C4-2B (cell line): ENCODE measurements around the gene PDK1.

ENCODE experiments used
- ZFX ChIP-seq: fragments of 450-650 bp; IDR thresholded peaks from 2 replicates; pipeline ENCODE4 v1.6.1; 2017
- TF ChIP-seq, protein P1 (sequence below): fragments of 450-650 bp; conservative IDR thresholded peaks from 2 replicates; pipeline ENCODE4 v1.5.1; 2017; ENCODE audit warnings: mild to moderate bottlenecking

DNA sequence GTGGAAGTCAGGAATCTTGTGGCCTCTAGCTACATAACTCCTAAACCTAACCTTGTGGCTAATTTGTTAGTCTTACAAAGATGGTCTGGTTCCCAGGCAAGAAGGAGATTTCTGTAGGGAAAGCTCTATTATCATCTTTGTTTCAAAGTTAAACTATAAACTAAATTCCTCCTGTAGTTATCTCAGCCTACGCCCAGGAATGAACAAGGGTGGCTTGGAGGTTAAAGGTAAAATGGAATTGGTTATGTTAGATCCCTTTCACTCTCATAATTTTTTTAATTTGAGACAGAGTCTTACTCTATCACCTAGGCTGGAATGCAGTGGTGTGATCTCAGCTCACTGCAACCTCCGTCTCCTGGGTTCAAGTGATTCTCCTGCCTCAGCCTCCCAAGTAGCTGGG is 24.6 kb upstream of the PDK1 start:
- TF ChIP-seq, protein P1, sequence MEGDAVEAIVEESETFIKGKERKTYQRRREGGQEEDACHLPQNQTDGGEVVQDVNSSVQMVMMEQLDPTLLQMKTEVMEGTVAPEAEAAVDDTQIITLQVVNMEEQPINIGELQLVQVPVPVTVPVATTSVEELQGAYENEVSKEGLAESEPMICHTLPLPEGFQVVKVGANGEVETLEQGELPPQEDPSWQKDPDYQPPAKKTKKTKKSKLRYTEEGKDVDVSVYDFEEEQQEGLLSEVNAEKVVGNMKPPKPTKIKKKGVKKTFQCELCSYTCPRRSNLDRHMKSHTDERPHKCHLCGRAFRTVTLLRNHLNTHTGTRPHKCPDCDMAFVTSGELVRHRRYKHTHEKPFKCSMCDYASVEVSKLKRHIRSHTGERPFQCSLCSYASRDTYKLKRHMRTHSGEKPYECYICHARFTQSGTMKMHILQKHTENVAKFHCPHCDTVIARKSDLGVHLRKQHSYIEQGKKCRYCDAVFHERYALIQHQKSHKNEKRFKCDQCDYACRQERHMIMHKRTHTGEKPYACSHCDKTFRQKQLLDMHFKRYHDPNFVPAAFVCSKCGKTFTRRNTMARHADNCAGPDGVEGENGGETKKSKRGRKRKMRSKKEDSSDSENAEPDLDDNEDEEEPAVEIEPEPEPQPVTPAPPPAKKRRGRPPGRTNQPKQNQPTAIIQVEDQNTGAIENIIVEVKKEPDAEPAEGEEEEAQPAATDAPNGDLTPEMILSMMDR = no peak
- no peak for TF ChIP-seq ZFX
